ENCODE data around the gene OSBPL1A.
A peak's percentile ranks its signal among the peaks of the same experiment; 100 is the strongest.

OSBPL1A gene

GRCh38 chr18:24397694-24398368, at the start of gene OSBPL1A:
Gene OSBPL1A (minus strand): TSS chr18:24397824. CDS start chr18:24377533, 20,291 bp downstream.
- peak; percentile 83 for DNase-seq

- no peak for DNase-seq
Measured at GRCh38 chr18:24446953-24447538, 49.4 kb upstream of the OSBPL1A start.

- no peak for DNase-seq
Measured at GRCh38 chr18:24446453-24446852, 48.8 kb upstream of the OSBPL1A start.

GRCh38 chr18:24443870-24444269, 46.2 kb upstream of the OSBPL1A start:
- no peak for DNase-seq

- DNase-seq: no peak
Measured at GRCh38 chr18:24436939-24437338, 39.3 kb upstream of the OSBPL1A start.

- DNase-seq: no peak
Measured at GRCh38 chr18:24432618-24433017, 35.0 kb upstream of the OSBPL1A start.

GRCh38 chr18:24429188-24429587, 31.6 kb upstream of the OSBPL1A start:
- no peak for DNase-seq

GRCh38 chr18:24428709-24429108, 31.1 kb upstream of the OSBPL1A start:
- DNase-seq: no peak

- no peak for DNase-seq
Measured at GRCh38 chr18:24427484-24427883, 29.9 kb upstream of the OSBPL1A start.

- DNase-seq: peak; percentile 81
Measured at GRCh38 chr18:24426398-24427294, 29.0 kb upstream of the OSBPL1A start, which contains the start of gene IMPACT. Gene IMPACT (plus strand): TSS chr18:24426670. CDS start chr18:24426757, 87 bp downstream.

GRCh38 chr18:24426073-24426397, 28.4 kb upstream of the OSBPL1A start:
- DNase-seq: no peak

- no peak for DNase-seq
Measured at GRCh38 chr18:24421831-24422230, 24.2 kb upstream of the OSBPL1A start.

- DNase-seq: no peak
Measured at GRCh38 chr18:24420551-24420950, 22.9 kb upstream of the OSBPL1A start.

GRCh38 chr18:24417480-24417879, 19.9 kb upstream of the OSBPL1A start:
- DNase-seq: no peak

- peak; percentile 64 for DNase-seq
Measured at GRCh38 chr18:24414349-24415003, 16.9 kb upstream of the OSBPL1A start.

- no peak for DNase-seq
Measured at GRCh38 chr18:24413148-24413547, 15.5 kb upstream of the OSBPL1A start.

- DNase-seq: no peak
Measured at GRCh38 chr18:24408496-24408895, 10.9 kb upstream of the OSBPL1A start.

GRCh38 chr18:24404591-24404990, 7.0 kb upstream of the OSBPL1A start:
- no peak for DNase-seq

- no peak for DNase-seq
Measured at GRCh38 chr18:24403076-24403475, 5.5 kb upstream of the OSBPL1A start.

GRCh38 chr18:24402209-24402785, 4.7 kb upstream of the OSBPL1A start:
- DNase-seq: no peak

GRCh38 chr18:24400587-24400986, 3.0 kb upstream of the OSBPL1A start:
- no peak for DNase-seq

- no peak for DNase-seq
Measured at GRCh38 chr18:24398540-24398939, 916 bp upstream of the OSBPL1A start.

Data from activated CD4-positive, alpha-beta T cell treated with anti-CD3 and anti-CD28 coated beads for 48 hours (primary cell).